Superior temporal gyrus (tissue), 1 donor: ENCODE measurements around the gene IGFBP6.

Experiments
- DNase-seq: peaks from one replicate; pipeline ENCODE4 v3.0.0-alpha.2; 2016; ENCODE audit errors: extremely low spot score

Gene IGFBP6

GRCh38 chr12:53059434-53060063 lies 37.9 kb upstream of the IGFBP6 start:
- DNase-seq, result no peak

DNA sequence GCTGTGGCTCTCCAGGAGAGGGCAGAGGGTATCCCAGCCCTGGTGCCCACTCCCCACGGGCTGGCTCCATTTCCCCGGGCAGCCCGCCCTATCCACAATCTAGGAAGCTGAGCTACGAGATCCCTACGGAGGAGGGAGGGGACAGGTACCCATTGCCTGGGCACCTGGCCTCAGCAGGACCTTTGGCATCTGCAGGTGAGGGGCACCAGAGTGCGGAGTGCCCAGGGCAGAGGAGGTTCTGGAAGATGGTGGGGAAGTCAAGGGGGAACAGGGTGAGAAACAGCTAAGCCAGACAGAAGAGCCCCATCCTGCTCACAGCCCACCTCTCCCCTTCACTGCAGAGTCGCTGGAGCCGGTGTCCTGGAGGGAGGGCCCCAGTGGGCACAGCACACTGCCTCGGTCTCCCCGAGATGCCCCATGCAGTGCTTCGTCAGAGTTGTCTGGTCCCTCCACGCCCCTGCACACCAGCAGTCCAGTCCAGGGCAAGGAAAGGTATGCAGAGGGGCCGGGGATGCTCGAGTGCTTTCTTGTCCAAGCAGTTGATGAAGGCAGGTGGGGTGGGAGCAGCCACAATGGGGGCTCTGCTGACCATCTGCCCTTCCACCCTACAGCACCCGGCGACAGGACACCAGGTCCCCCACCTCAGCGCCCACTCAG lies 37.3 kb upstream of the IGFBP6 start:
- DNase-seq, result no peak

DNA sequence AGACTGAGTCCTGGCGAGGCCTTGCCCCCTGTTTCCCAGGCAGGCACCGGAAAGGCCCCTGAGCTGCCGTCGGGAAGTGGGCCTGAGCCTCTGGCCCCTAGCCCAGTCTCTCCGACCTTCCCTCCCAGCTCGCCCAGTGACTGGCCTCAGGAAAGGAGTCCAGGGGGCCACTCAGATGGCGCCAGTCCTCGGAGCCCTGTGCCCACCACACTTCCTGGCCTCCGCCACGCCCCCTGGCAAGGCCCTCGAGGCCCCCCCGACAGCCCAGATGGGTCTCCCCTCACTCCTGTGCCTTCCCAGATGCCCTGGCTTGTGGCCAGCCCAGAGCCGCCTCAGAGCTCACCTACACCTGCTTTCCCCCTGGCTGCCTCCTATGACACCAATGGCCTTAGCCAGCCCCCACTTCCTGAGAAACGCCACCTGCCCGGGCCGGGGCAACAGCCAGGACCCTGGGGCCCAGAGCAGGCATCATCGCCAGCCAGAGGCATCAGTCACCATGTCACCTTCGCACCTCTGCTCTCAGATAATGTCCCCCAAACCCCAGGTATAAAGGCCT lies 36.7 kb upstream of the IGFBP6 start:
- DNase-seq, result no peak

DNA sequence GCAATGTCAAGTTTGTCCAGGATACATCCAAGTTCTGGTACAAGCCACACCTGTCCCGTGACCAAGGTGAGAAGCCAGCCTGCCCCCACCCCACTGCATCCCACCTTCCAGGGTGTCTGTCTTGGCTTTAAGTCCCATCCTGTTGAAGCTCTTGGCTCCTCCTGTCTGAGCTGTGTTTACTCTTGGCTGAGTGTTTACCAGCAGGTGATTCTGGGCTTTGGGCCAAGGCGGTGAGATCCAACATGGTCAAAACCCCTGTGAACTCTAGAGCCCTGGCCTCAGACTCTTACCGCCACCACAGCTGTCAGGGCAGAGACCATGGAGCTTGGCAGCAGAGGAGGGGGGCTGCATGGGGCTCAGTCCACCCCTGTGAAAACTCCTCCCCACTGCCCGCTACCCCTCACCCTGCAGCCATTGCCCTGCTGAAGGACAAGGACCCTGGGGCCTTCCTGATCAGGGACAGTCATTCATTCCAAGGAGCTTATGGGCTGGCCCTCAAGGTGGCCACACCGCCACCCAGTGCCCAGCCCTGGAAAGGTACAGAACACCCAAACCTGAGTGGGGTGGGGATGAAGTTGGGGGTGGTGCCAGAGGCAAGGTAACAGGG lies 36.0 kb upstream of the IGFBP6 start:
- DNase-seq, result no peak

GRCh38 chr12:53062011-53062961 lies 35.2 kb upstream of the IGFBP6 start:
- no peak for DNase-seq

DNA sequence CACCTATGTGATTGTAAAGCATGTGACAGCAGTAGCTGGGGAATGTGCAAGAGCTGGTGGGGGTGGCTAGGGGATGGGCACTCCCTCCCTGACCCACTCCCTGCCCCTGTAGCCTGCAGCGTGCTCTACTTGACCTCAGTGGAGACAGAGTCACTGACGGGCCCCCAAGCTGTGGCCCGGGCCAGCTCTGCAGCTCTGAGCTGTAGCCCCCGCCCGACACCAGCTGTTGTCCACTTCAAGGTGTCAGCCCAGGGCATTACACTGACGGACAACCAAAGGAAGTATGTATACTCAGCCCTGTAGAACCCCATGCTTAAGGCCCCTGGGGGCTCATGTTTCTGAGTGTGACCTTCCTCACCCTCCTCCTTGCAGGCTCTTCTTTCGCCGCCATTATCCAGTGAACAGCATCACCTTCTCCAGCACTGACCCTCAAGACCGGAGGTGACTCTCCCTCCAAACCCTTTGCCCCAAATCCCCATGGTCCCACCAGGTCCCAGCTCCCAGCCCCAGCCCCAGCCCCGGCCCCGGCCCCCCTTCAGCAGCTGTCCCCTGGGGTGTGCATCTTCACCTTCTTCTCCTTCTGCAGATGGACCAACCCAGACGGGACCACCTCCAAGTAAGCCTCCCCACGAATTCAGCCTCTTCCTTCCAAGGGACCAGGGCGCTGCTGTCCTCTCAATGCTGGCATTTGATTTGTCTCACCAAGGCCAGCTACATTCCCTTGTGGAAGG lies 34.3 kb upstream of the IGFBP6 start:
- DNase-seq, result no peak

- no peak for DNase-seq
Measured at GRCh38 chr12:53063708-53064612, 33.5 kb upstream of the IGFBP6 start.

DNA sequence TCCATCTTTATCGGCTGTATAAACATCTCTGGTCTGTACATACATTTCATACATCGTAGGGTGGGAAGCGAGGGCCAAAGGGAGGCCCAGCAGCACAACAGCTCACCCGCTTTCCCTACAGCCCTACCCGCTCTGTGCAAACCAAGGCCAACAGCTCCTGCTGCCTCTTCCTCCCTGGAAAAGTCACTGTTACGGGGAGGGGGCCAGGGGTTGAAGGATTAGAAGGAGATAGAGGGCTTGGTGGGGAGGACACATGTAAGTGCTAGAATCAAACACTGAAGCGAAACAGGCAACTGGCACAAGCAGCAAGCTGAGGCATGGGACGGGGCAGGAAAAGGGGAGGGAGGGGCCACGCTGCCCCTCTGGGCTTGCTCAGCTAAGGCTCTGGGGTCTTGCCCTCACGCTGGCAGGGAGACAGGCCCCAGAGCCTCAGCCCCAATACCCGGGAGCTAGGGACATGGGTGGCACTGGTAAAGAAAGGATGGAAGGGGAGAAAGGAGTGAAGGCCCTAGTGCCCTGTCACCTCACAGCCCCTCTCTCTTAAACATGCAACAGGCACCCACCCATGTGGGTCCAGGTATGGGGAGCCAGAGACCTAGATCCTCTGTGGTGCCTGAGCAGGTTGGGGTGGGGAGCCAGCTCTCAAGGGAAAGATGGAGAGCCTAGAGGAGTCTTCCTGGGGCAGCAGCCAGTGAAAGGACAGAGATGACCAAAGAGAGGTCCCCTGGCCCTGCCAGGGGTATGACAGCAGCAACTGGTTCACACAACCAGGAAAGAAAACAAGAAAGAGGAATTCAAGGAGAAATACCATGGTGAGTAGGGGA lies 32.6 kb upstream of the IGFBP6 start:
- no peak for DNase-seq

DNA sequence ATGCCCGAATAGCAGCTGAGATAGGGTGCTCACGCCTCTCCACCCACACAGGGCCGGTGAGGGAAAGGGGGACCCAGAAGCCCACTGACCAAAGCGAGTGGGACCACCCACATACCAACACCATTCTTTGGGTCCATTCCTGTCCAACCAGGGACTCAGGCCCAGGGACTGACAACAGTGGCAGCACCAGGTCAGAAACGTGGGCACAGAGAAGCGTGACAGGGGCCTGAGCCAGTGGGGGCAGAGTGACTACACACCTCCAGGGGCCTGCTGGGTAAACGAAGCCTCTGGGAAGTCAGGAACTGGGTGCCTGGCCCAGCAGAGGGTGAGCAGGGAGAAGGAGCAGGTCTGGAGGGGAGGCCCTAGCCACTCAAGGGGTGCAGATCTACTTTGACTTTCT lies 32.0 kb upstream of the IGFBP6 start:
- DNase-seq, result no peak

GRCh38 chr12:53065975-53066931 lies 31.2 kb upstream of the IGFBP6 start:
- peak; percentile 88 for DNase-seq

- DNase-seq, result no peak
Measured at GRCh38 chr12:53067074-53067992, 30.1 kb upstream of the IGFBP6 start.

DNA sequence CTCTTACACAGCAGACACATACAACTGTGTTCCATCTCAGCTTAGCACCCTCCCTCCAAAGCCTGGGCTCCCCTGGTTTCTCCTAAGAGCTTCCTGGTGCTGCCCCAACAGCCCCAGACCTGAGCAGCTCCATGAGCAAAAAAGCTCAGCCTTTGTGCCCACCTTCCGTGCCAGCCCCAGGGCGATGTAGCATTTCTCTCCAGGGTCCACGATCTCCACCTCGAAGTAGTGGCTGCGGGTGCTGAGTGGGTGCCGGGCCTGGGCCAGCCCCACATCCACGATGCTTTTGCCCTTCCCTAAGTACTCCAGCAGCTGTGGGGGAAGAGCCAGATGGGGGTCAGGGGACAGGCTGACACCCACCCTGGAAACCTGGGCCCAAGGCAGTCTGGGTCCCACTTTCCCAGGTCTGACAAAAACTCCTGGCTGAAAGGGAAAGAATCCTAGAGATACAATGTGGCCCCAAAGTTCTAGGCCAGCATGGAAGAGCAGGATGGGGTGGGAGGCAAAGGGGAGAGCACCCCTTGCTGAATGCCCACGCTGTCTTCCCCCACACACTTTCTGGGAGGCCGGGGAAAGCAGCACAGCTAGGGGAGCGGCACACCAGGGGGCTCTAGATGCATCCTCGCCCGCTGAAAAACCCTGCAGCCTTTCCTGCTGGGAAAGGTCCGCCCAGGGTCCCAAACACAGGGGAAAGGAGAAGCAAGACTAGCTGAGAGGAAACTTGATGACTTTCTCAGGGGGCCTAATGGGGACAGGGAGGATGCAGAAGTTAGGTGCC lies 29.3 kb upstream of the IGFBP6 start:
- no peak for DNase-seq

DNA sequence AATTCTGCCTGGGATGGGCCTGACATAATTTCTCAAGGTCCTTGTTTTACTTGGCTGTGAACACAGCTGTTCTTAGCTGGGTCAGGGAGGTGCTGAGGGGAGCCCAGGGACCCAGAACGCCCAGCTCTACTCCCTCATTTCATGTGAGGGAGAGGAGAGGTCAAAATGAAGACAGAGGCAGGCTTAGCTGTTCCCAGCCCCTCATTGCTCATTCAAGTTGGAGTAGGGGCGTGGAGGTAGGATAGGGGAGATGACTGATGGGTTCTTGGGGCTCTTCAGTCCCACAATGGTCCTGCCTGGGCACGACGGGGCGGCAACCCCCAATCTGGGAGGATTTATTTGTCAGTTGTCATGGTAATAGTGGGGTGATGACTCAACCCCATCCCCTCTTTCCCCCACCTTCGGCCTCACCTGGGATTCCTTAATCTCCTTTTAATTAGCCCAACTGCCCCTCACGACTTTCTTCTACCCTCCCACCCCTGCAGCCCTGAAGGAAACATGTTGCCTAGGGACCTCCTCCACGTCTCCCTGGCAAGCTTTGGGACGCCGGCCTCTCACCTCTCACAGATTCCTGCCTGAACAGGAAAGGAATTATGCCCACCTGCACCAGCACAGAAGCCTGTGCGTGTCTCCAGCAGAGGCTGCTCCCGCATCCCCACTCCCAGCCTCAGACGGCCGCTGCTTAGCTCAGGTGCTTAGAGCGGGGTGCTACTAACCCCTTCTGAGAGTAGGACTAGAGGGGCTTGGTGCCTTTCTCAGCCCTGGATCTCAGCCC lies 28.5 kb upstream of the IGFBP6 start:
- no peak for DNase-seq

GRCh38 chr12:53069621-53070410 lies 27.7 kb upstream of the IGFBP6 start:
- DNase-seq, result no peak
